Umbilical cord (tissue), 2 donors: Measurements from ENCODE around the gene SOCS6. TPM values are rescaled to one million over a fixed set of nuclear protein-coding genes. Genes with fewer than 3 reads are reported as not detected.
"Not testable (repeated sequence)": the region's sequence is repeated elsewhere in the genome, so short reads cannot be mapped to it uniquely, and the experiment has no call there.

Experiments used
- DNase-seq: peaks from one replicate; pipeline ENCODE4 v3.0.0-alpha.2; 2015; ENCODE audit warnings: low spot score
- total RNA-seq: library from RNA; depleted of rRNA; stranded (reverse); fragments of >200 nt; gene quantifications from one replicate; pipeline ENCODE4 v1.2.3, GENCODE V29; 2014; ENCODE audit warnings: low replicate concordance; ENCODE audit not compliant: insufficient read depth

SOCS6 gene
- total RNA-seq = 31.8 TPM

- DNase-seq = peak; percentile 74
Observed at GRCh38 chr18:70288851-70289328, at the start of gene SOCS6. Gene SOCS6 (plus strand): TSS chr18:70289045. CDS start chr18:70324669, 35,624 bp downstream.

- no peak for DNase-seq
Observed at GRCh38 chr18:70243131-70243929, 45.5 kb upstream of the SOCS6 start.

GRCh38 chr18:70246061-70246466, 42.8 kb upstream of the SOCS6 start:
- peak; percentile 18 for DNase-seq

GRCh38 chr18:70249118-70249517, 39.7 kb upstream of the SOCS6 start:
- no peak for DNase-seq

GRCh38 chr18:70249861-70250260, 39.0 kb upstream of the SOCS6 start:
- DNase-seq = not testable (repeated sequence)

- DNase-seq = no peak
Observed at GRCh38 chr18:70250781-70251180, 38.1 kb upstream of the SOCS6 start.

GRCh38 chr18:70256184-70256583, 32.7 kb upstream of the SOCS6 start:
- no peak for DNase-seq

- no peak for DNase-seq
Observed at GRCh38 chr18:70256994-70257393, 31.9 kb upstream of the SOCS6 start.

GRCh38 chr18:70258243-70258642, 30.6 kb upstream of the SOCS6 start:
- DNase-seq = no peak

- DNase-seq = no peak
Observed at GRCh38 chr18:70260683-70261082, 28.2 kb upstream of the SOCS6 start.

GRCh38 chr18:70261141-70261788, 27.6 kb upstream of the SOCS6 start:
- no peak for DNase-seq

- no peak for DNase-seq
Observed at GRCh38 chr18:70263336-70263735, 25.5 kb upstream of the SOCS6 start.

- no peak for DNase-seq
Observed at GRCh38 chr18:70271742-70272141, 17.1 kb upstream of the SOCS6 start.

- no peak for DNase-seq
Observed at GRCh38 chr18:70273021-70273420, 15.8 kb upstream of the SOCS6 start.

- DNase-seq = peak; percentile 31
Observed at GRCh38 chr18:70276416-70277191, 12.2 kb upstream of the SOCS6 start.

GRCh38 chr18:70279470-70279869, 9.4 kb upstream of the SOCS6 start:
- DNase-seq = no peak

GRCh38 chr18:70280007-70280925, 8.6 kb upstream of the SOCS6 start:
- no peak for DNase-seq

GRCh38 chr18:70284976-70285620, 3.7 kb upstream of the SOCS6 start:
- DNase-seq = peak; percentile 42

- no peak for DNase-seq
Observed at GRCh38 chr18:70287731-70288130, 1.1 kb upstream of the SOCS6 start.

GRCh38 chr18:70288171-70288850, 534 bp upstream of the SOCS6 start:
- peak; percentile 50 for DNase-seq
